H1 (cell line): Measurements from ENCODE around the gene PRSS2. TPM values are rescaled to one million over a fixed set of nuclear protein-coding genes. Genes with fewer than 3 reads are reported as not detected.

ENCODE experiments used
- HDAC2 ChIP-seq, 2 experiments: fragments of 300-600 bp in 1 of 2; sonication (generic) in 1 of 2; IDR thresholded peaks; 2 replicates each; pipeline ENCODE4 v1.6.1; 2011 to 2012; ENCODE audit warnings: low read depth in 2 of 2, low read length in 2 of 2, mild to moderate bottlenecking in 2 of 2, moderate library complexity in 2 of 2, borderline replicate concordance in 1 of 2, inconsistent platforms in 1 of 2
- KDM5A ChIP-seq: fragments of 200-600 bp; IDR thresholded peaks from 2 replicates; pipeline ENCODE4 v1.7.1; 2012; ENCODE audit warnings: mild to moderate bottlenecking, low read length, inconsistent platforms, mixed read lengths
- MAX ChIP-seq: IDR thresholded peaks from 2 replicates; pipeline ENCODE4 v1.6.1; 2012; ENCODE audit warnings: inconsistent platforms
- SP2 ChIP-seq: IDR thresholded peaks from 2 replicates; pipeline ENCODE4 v1.6.1; 2012; ENCODE audit warnings: mild to moderate bottlenecking, low read length, inconsistent platforms
- polyA plus RNA-seq, 7 experiments: library from polyadenylated mRNA; depleted of rRNA in 3 of 7; stranded (reverse) in 5 of 7; unstranded in 2 of 7; fragments of >200 nt in 5 of 7; fragments of 200-250 nt in 2 of 7; gene quantifications; 1 replicate in 5 of 7; 2 replicates in 1 of 7; 4 replicates in 1 of 7; pipeline versions ENCODE4 v1.2.1 to v1.2.3, GENCODE V29; 2011 to 2013; ENCODE audit warnings: missing spikeins in 2 of 7, mixed read lengths in 2 of 7
- total RNA-seq: library from RNA; stranded (reverse); fragmentation: NEBNext Ultra II Directional; extraction: Animal tissue kit (Norgen Biotek cat#: 25700); gene quantifications from 2 replicates; pipeline ENCODE4 v1.2.1, GENCODE V29; 2021

The PRSS2 gene
- total and polyA plus RNA-seq, 2 of the 8 experiments (the other 6 are each of a cell fraction or from before 2014, with no cell fraction given), result not detected

GRCh38 chr7:142806957-142807356, 36.2 kb downstream of the PRSS2 start (continued):
- TF ChIP-seq KDM5A (no peak), HDAC2 (IDR thresholded peaks at IDR 0.05; ENCODE audit: borderline replicate concordance in 1 of 2, low read depth in 2 of 2, low read length in 2 of 2) (no peak), SP2 (no peak), MAX (no peak)
- TF ChIP-seq, all 59 proteins: peak for 0
